HFF-Myc (cell line): ENCODE results near the gene TMEM239.
"Not testable (repeated sequence)": the region's sequence is repeated elsewhere in the genome, so short reads cannot be mapped to it uniquely, and the experiment has no call there.

Experiments
- DNase-seq: peaks from one replicate; pipeline ENCODE4 v3.0.0-alpha.2; 2011; ENCODE audit warnings: low read depth; ENCODE audit errors: extremely low read depth
- H3K4me3 ChIP-seq: replicated peaks from 2 replicates; pipeline ENCODE4 v1.5.1; 2011; ENCODE audit warnings: low read depth, mild to moderate bottlenecking, control low read depth, low read length
- CTCF ChIP-seq: IDR thresholded peaks from 2 replicates; pipeline ENCODE4 v1.5.1; 2012; ENCODE audit warnings: mild to moderate bottlenecking, low read depth, low read length, control low read depth; ENCODE audit errors: missing control alignments

The TMEM239 gene

GRCh38 chr20:2805689-2806350 is 10.3 kb upstream of the TMEM239 start:
- TF ChIP-seq CTCF = no peak
- DNase-seq = no peak
- no peak overlapping the region for H3K4me3 ChIP-seq

GRCh38 chr20:2806351-2806701 is 9.8 kb upstream of the TMEM239 start:
- no peak for DNase-seq
- no peak overlapping the region for H3K4me3 ChIP-seq
- TF ChIP-seq CTCF = no peak

- DNase-seq = no peak
- no peak for TF ChIP-seq CTCF
- no peak overlapping the region for H3K4me3 ChIP-seq
Observed at GRCh38 chr20:2807019-2807418, 9.1 kb upstream of the TMEM239 start.

- DNase-seq, H3K4me3 ChIP-seq: not testable (repeated sequence)
Observed at GRCh38 chr20:2807929-2808328, 8.2 kb upstream of the TMEM239 start.

GRCh38 chr20:2809690-2810089 is 6.5 kb upstream of the TMEM239 start:
- no peak for DNase-seq
- no peak overlapping the region for H3K4me3 ChIP-seq
- TF ChIP-seq CTCF = no peak

- DNase-seq = no peak
- TF ChIP-seq CTCF = no peak
- no peak overlapping the region for H3K4me3 ChIP-seq
Observed at GRCh38 chr20:2812189-2812588, 4.0 kb upstream of the TMEM239 start.

- no peak for DNase-seq
- H3K4me3 ChIP-seq = no peak overlapping the region
- no peak for TF ChIP-seq CTCF
Observed at GRCh38 chr20:2814076-2814475, 2.1 kb upstream of the TMEM239 start.
